CD4-positive, CD25-positive, alpha-beta regulatory T cell (primary cell): ENCODE data around the gene E2F1. TPM values are rescaled to one million over a fixed set of nuclear protein-coding genes. Genes with fewer than 3 reads are reported as not detected.
A peak's percentile ranks its signal among the peaks of the same experiment; 100 is the strongest.

Experiments used
- ATAC-seq, 2 donors: fragments of 150-1000 bp; cut with Tn5 transposase; one replicate each; pipeline ENCODE4 v1.10.0; 2021; ENCODE audit warnings: low read depth in 2 of 2, moderate number of reproducible peaks in 2 of 2, moderate library complexity in 1 of 2
- DNase-seq, 3 donors: peaks; one replicate each; pipeline versions ENCODE4 v3.0.0 to v3.0.0-alpha.2; 2012 to 2022; ENCODE audit warnings: mixed read lengths in 1 of 3
- H3K27ac ChIP-seq: one replicate; pipeline ENCODE4 v1.7.0; 2013; ENCODE audit warnings: mild to moderate bottlenecking, low read length; ENCODE audit not compliant: insufficient read depth, poor library complexity, severe bottlenecking
- H3K27me3 ChIP-seq: one replicate; pipeline ENCODE4 v1.7.0; 2013; ENCODE audit warnings: low read length; ENCODE audit not compliant: control insufficient read depth, insufficient read depth
- H3K36me3 ChIP-seq: one replicate; pipeline ENCODE4 v1.7.0; 2013; ENCODE audit warnings: mild to moderate bottlenecking, low read length, moderate library complexity; ENCODE audit not compliant: control insufficient read depth, insufficient read depth
- H3K4me1 ChIP-seq: 2 replicates; pipeline ENCODE4 v1.7.0; 2013; ENCODE audit warnings: mild to moderate bottlenecking, low read length; ENCODE audit not compliant: insufficient read depth, control insufficient read depth, poor library complexity, severe bottlenecking
- H3K4me3 ChIP-seq: one replicate; pipeline ENCODE4 v1.7.0; 2013; ENCODE audit warnings: low read depth, mild to moderate bottlenecking, low read length, moderate library complexity
- H3K9me3 ChIP-seq, 2 experiments: 1 replicate in 1 of 2; 2 replicates in 1 of 2; pipeline ENCODE4 v1.7.0; 2013; ENCODE audit warnings: low read length in 2 of 2, mild to moderate bottlenecking in 1 of 2, moderate library complexity in 1 of 2; ENCODE audit not compliant: control insufficient read depth in 2 of 2
- H3K27ac Mint-ChIP-seq, 3 donors: one replicate each; pipeline ENCODE4 v1.8.0; 2020 to 2022; ENCODE audit warnings: mild to moderate bottlenecking in 3 of 3, mixed read lengths in 3 of 3, moderate library complexity in 2 of 3
- H3K27me3 Mint-ChIP-seq: one replicate; pipeline ENCODE4 v1.8.0; 2022; ENCODE audit warnings: mild to moderate bottlenecking, mixed read lengths
- H3K36me3 Mint-ChIP-seq: one replicate; pipeline ENCODE4 v1.8.0; 2020; ENCODE audit warnings: mixed read lengths
- H3K4me1 Mint-ChIP-seq, 4 donors: one replicate each; pipeline ENCODE4 v1.8.0; 2020 to 2022; ENCODE audit warnings: mixed read lengths in 4 of 4, mild to moderate bottlenecking in 1 of 4
- H3K4me3 Mint-ChIP-seq, 4 donors: one replicate each; pipeline ENCODE4 v1.8.0; 2020 to 2022; ENCODE audit warnings: mild to moderate bottlenecking in 4 of 4, mixed read lengths in 4 of 4, moderate library complexity in 3 of 4
- H3K9me3 Mint-ChIP-seq, 7 donors: one replicate each; pipeline ENCODE4 v1.8.0; 2020 to 2022; ENCODE audit warnings: mixed read lengths in 7 of 7, mild to moderate bottlenecking in 3 of 7, moderate library complexity in 2 of 7
- polyA plus RNA-seq, 4 donors: library from polyadenylated mRNA; unstranded; fragments of 300-500 nt; fragmentation: Illumina TruSeq; gene quantifications; one replicate each; pipeline ENCODE4 v1.2.3, GENCODE V29; 2021
- total RNA-seq: library from RNA; stranded (reverse); gene quantifications from one replicate; pipeline ENCODE4 v1.2.3, GENCODE V29; 2022

E2F1 gene
- total and polyA plus RNA-seq, 5 donors from 2014 or later: 0.48 to 3.1 (median 0.94) TPM

DNA sequence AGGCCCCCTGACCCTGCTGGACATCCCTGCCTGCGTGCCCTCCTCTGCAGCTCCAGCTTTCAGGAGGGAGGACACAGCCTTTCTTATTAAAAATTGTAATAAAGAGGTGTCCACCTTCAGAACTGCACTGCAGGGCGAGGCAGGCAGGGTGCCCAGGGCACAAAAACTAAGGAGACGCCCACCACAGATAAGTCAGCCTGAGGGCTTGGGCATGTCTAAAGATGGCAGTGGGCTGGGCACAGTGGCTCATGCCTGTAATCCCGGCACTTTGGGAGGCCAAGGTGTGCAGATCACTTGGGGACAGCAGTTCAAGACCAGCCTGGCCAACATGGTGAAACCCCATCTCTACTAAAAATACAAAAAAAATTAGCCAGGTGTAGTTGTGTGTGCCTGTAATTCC, 31.0 kb downstream of the E2F1 start:
- H3K4me3 Mint-ChIP-seq: no peak overlapping the region
- Histone ChIP-seq H3K4me3 (no peak overlapping the region), H3K4me1 (no peaks in the 10 kb centered on the region), H3K27me3 (no peaks in the 10 kb centered on the region), H3K9me3 (no peaks in the 10 kb centered on the region), H3K36me3 (no peaks in the 10 kb centered on the region), H3K27ac (no peak overlapping the region)
- H3K27ac Mint-ChIP-seq: no peak overlapping the region
- H3K36me3 Mint-ChIP-seq: no peaks in the 10 kb centered on the region
- H3K27me3 Mint-ChIP-seq: no peaks in the 10 kb centered on the region
- ATAC-seq: no peak
- DNase-seq: no peak
- peaks cover 4 to 23% (median 12%) of the 10 kb centered on the region in 4 donors for H3K4me1 Mint-ChIP-seq
- H3K9me3 Mint-ChIP-seq: no peaks in the 10 kb centered on the region

- Mint-ChIP-seq H3K36me3 (no peaks in the 10 kb centered on the region), H3K9me3 (no peaks in the 10 kb centered on the region), H3K27me3 (no peaks in the 10 kb centered on the region), H3K4me3 (peak overlapping the region in 1 of 4 donors; percentile 41), H3K27ac (no peak overlapping the region), H3K4me1 (peaks cover 4 to 25% (median 13%) of the 10 kb centered on the region in 4 donors)
- Histone ChIP-seq H3K4me3 (no peak overlapping the region), H3K4me1 (peaks cover under 1% of the 10 kb centered on the region), H3K27me3 (no peaks in the 10 kb centered on the region), H3K36me3 (no peaks in the 10 kb centered on the region), H3K9me3 (no peaks in the 10 kb centered on the region), H3K27ac (no peak overlapping the region)
- no peak for ATAC-seq
- DNase-seq: no peak
These were observed 31.5 kb downstream of the E2F1 start for GRCh38 chr20:33654680-33655161.

DNA sequence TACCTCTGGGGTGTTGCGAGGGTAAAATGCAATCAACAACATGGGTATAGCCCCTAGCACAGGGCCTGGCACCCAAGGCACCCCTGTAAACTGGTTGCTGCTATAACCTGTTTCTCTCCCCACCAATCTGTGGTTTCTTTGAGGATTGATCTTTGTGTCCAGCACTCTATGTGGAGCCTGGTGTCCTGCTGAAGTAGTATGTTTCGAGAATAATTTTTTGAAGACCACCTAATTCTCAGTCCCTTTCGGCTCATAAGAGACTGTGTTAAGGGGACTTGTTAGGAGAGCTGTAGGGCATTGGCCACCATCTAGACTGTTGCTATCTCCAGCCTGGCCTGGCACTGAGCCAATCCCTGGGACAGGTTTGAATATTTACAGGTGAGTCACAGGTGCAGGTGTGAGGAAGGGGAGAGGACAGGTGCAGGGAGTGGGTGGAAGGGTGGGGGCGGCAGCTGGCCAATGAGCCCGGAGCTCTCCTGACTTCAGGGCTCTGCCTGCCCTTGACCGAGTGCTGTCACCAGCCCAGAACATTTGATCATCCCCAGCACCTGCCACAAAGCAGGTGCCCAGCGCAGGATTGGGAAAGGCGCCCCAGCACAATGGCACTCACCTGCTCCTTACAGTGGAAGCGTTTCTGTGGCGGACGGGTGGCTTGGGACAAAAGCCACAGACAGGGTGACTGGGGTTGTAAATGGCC, 32.1 kb downstream of the E2F1 start:
- H3K4me1 Mint-ChIP-seq: peaks cover 4 to 31% (median 15%) of the 10 kb centered on the region in 4 donors
- peak overlapping the region in 1 of 4 donors; percentile 41 for H3K4me3 Mint-ChIP-seq
- H3K4me1 ChIP-seq: peaks cover 5% of the 10 kb centered on the region
- H3K36me3 Mint-ChIP-seq: no peaks in the 10 kb centered on the region
- H3K27me3 Mint-ChIP-seq: no peaks in the 10 kb centered on the region
- H3K27ac Mint-ChIP-seq: peak overlapping the region in 1 of 3 donors; percentile 44
- no peaks in the 10 kb centered on the region for H3K27me3 ChIP-seq
- no peaks in the 10 kb centered on the region for H3K36me3 ChIP-seq
- no peak for ATAC-seq
- H3K9me3 ChIP-seq: no peaks in the 10 kb centered on the region
- no peaks in the 10 kb centered on the region for H3K9me3 Mint-ChIP-seq
- no peak for DNase-seq
- no peak overlapping the region for H3K4me3 ChIP-seq
- H3K27ac ChIP-seq: no peak overlapping the region

GRCh38 chr20:33653218-33653899, 32.8 kb downstream of the E2F1 start:
- H3K4me1 ChIP-seq: peaks cover 5% of the 10 kb centered on the region
- no peaks in the 10 kb centered on the region for H3K27me3 Mint-ChIP-seq
- no peaks in the 10 kb centered on the region for H3K36me3 Mint-ChIP-seq
- H3K27me3 ChIP-seq: no peaks in the 10 kb centered on the region
- H3K36me3 ChIP-seq: no peaks in the 10 kb centered on the region
- H3K9me3 ChIP-seq: no peaks in the 10 kb centered on the region
- peak overlapping the region in 2 of 4 donors; percentile 43 to 82 for H3K4me3 Mint-ChIP-seq
- H3K4me1 Mint-ChIP-seq: peaks cover 4 to 38% (median 17%) of the 10 kb centered on the region in 4 donors
- H3K27ac ChIP-seq: no peak overlapping the region
- DNase-seq: peak in 2 of 3 donors; percentile 34 to 54
- H3K9me3 Mint-ChIP-seq: no peaks in the 10 kb centered on the region
- peak overlapping the region in 2 of 3 donors; percentile 44 to 74 for H3K27ac Mint-ChIP-seq
- H3K4me3 ChIP-seq: no peak overlapping the region
- ATAC-seq: peak in 1 of 2 donors; percentile 57

DNA sequence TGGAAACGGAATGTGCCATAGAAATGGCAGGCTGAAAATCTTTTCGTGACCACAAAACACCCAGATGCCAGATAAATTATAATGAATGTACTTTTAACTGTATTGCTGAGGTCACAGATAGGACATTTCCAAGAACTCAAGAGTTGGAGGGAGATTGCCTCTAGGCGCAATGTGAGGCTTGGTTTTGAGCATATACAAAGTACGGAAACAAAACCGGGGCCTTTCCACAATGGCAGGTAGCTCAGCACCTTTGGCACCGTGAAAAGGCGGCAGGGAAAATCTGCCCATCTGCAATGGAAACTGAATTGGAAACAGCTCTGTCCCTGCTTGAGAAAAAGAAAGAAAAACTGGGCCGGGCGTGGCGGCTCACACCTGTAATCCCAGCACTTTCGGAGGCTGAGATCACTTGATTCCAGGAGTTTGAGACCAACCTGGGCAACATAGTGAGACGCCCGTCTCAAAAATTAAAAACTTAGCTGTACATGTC, 34.6 kb downstream of the E2F1 start:
- no peaks in the 10 kb centered on the region for H3K27me3 Mint-ChIP-seq
- Histone ChIP-seq H3K4me1 (peaks cover 14% of the 10 kb centered on the region), H3K9me3 (no peaks in the 10 kb centered on the region), H3K27ac (no peak overlapping the region), H3K4me3 (no peak overlapping the region), H3K36me3 (no peaks in the 10 kb centered on the region), H3K27me3 (no peaks in the 10 kb centered on the region)
- H3K9me3 Mint-ChIP-seq: no peaks in the 10 kb centered on the region
- no peak for DNase-seq
- peak overlapping the region in 1 of 3 donors; percentile 55 for H3K27ac Mint-ChIP-seq
- H3K4me1 Mint-ChIP-seq: peaks cover 8 to 52% (median 24%) of the 10 kb centered on the region in 4 donors
- no peak overlapping the region for H3K4me3 Mint-ChIP-seq
- no peaks in the 10 kb centered on the region for H3K36me3 Mint-ChIP-seq
- ATAC-seq: no peak

- H3K36me3 ChIP-seq: no peaks in the 10 kb centered on the region
- Mint-ChIP-seq H3K4me3 (no peak overlapping the region), H3K27me3 (no peaks in the 10 kb centered on the region), H3K27ac (peak overlapping the region in 1 of 3 donors; percentile 55), H3K4me1 (peaks cover 8 to 52% (median 24%) of the 10 kb centered on the region in 4 donors), H3K9me3 (no peaks in the 10 kb centered on the region), H3K36me3 (no peaks in the 10 kb centered on the region)
- no peak overlapping the region for H3K27ac ChIP-seq
- ATAC-seq: no peak
- no peaks in the 10 kb centered on the region for H3K9me3 ChIP-seq
- no peak overlapping the region for H3K4me3 ChIP-seq
- peaks cover 14% of the 10 kb centered on the region for H3K4me1 ChIP-seq
- H3K27me3 ChIP-seq: no peaks in the 10 kb centered on the region
- no peak for DNase-seq
These were observed 35.2 kb downstream of the E2F1 start for GRCh38 chr20:33650753-33651561.

GRCh38 chr20:33650111-33650752, 36.0 kb downstream of the E2F1 start:
- Histone ChIP-seq H3K4me3 (no peak overlapping the region), H3K4me1 (peaks cover 14% of the 10 kb centered on the region), H3K9me3 (no peaks in the 10 kb centered on the region), H3K27me3 (no peaks in the 10 kb centered on the region), H3K36me3 (peaks cover 4% of the 10 kb centered on the region), H3K27ac (no peak overlapping the region)
- H3K4me3 Mint-ChIP-seq: peak overlapping the region in 1 of 4 donors; percentile 19
- H3K36me3 Mint-ChIP-seq: peaks cover 6% of the 10 kb centered on the region
- H3K4me1 Mint-ChIP-seq: peaks cover 8 to 52% (median 24%) of the 10 kb centered on the region in 4 donors
- no peaks in the 10 kb centered on the region for H3K9me3 Mint-ChIP-seq
- ATAC-seq (no peak), DNase-seq (no peak)
- H3K27me3 Mint-ChIP-seq: no peaks in the 10 kb centered on the region
- H3K27ac Mint-ChIP-seq: peak overlapping the region in 1 of 3 donors; percentile 47
